Trophoblast cell (in vitro differentiated cells and primary cell): ENCODE measurements around the gene LRFN5.
"Not testable (repeated sequence)": the region's sequence is repeated elsewhere in the genome, so short reads cannot be mapped to it uniquely, and the experiment has no call there.

Source experiments
- DNase-seq, 2 donors: peaks; one replicate each; pipeline ENCODE4 v3.0.0-alpha.2; 2016
- H2AFZ ChIP-seq: 2 replicates; pipeline ENCODE4 v1.6.1; 2013; ENCODE audit warnings: low read length, moderate library complexity, mild to moderate bottlenecking; ENCODE audit not compliant: insufficient read depth, poor library complexity
- H2AK5ac ChIP-seq: 2 replicates; pipeline ENCODE4 v1.6.1; 2013; ENCODE audit warnings: mild to moderate bottlenecking, low read length
- H2BK120ac ChIP-seq: 2 replicates; pipeline ENCODE4 v1.6.1; 2013; ENCODE audit warnings: low read length, mild to moderate bottlenecking, moderate library complexity; ENCODE audit not compliant: insufficient read depth, poor library complexity
- H2BK12ac ChIP-seq: 2 replicates; pipeline ENCODE4 v1.6.1; 2013; ENCODE audit warnings: mild to moderate bottlenecking, low read length, moderate library complexity
- H2BK5ac ChIP-seq: 2 replicates; pipeline ENCODE4 v1.6.1; 2013; ENCODE audit warnings: low read length, low read depth, moderate library complexity, mild to moderate bottlenecking; ENCODE audit not compliant: poor library complexity
- H3K14ac ChIP-seq: 2 replicates; pipeline ENCODE4 v1.6.1; 2013; ENCODE audit warnings: mild to moderate bottlenecking, low read length
- H3K18ac ChIP-seq: 2 replicates; pipeline ENCODE4 v1.6.1; 2013; ENCODE audit warnings: mild to moderate bottlenecking, low read length
- H3K23ac ChIP-seq: 2 replicates; pipeline ENCODE4 v1.6.1; 2013; ENCODE audit warnings: low read length
- H3K27ac ChIP-seq: 2 replicates; pipeline ENCODE4 v1.5.1; 2013; ENCODE audit warnings: low read depth, mild to moderate bottlenecking, inconsistent platforms, low read length, moderate library complexity
- H3K27me3 ChIP-seq: 2 replicates; pipeline ENCODE4 v1.6.1; 2013; ENCODE audit warnings: inconsistent platforms, mild to moderate bottlenecking, low read length, moderate library complexity; ENCODE audit not compliant: insufficient read depth
- H3K36me3 ChIP-seq, 2 experiments: 1 replicate in 1 of 2; 2 replicates in 1 of 2; pipeline ENCODE4 v1.6.1; 2013; ENCODE audit warnings: low read length in 2 of 2, mild to moderate bottlenecking in 2 of 2, moderate library complexity in 1 of 2; ENCODE audit not compliant: insufficient read depth in 2 of 2, control insufficient read depth in 1 of 2
- H3K4ac ChIP-seq: 2 replicates; pipeline ENCODE4 v1.6.1; 2013; ENCODE audit warnings: low read depth, mild to moderate bottlenecking, low read length, moderate library complexity
- H3K4me1 ChIP-seq, 2 experiments: 1 replicate in 1 of 2; 2 replicates in 1 of 2; pipeline ENCODE4 v1.6.1; 2013; ENCODE audit warnings: low read length in 2 of 2, mild to moderate bottlenecking in 2 of 2, moderate library complexity in 1 of 2; ENCODE audit not compliant: insufficient read depth in 2 of 2, control insufficient read depth in 1 of 2
- H3K4me2 ChIP-seq: 2 replicates; pipeline ENCODE4 v1.6.1; 2013; ENCODE audit warnings: inconsistent platforms, mild to moderate bottlenecking, low read length, moderate library complexity
- H3K4me3 ChIP-seq: 2 replicates; pipeline ENCODE4 v1.5.1; 2013; ENCODE audit warnings: mild to moderate bottlenecking, low read depth, low read length, inconsistent platforms
- H3K79me1 ChIP-seq: one replicate; pipeline ENCODE4 v1.6.1; 2013; ENCODE audit warnings: low read length
- H3K79me2 ChIP-seq: 2 replicates; pipeline ENCODE4 v1.6.1; 2013; ENCODE audit warnings: low read length, mild to moderate bottlenecking; ENCODE audit not compliant: control insufficient read depth, insufficient read depth, poor library complexity
- H3K9ac ChIP-seq: 2 replicates; pipeline ENCODE4 v1.6.1; 2013; ENCODE audit warnings: mild to moderate bottlenecking, low read length
- H3K9me3 ChIP-seq: 2 replicates; pipeline ENCODE4 v1.6.1; 2013; ENCODE audit warnings: low read depth, mild to moderate bottlenecking, control low read depth, inconsistent platforms, low read length; ENCODE audit not compliant: insufficient read depth
- H4K12ac ChIP-seq: 2 replicates; pipeline ENCODE4 v1.6.1; 2013; ENCODE audit warnings: low read depth, mild to moderate bottlenecking, low read length, moderate library complexity
- H4K8ac ChIP-seq: 2 replicates; pipeline ENCODE4 v1.6.1; 2013; ENCODE audit warnings: low read depth, mild to moderate bottlenecking, low read length, moderate library complexity
- H4K91ac ChIP-seq: one replicate; pipeline ENCODE4 v1.6.1; 2013; ENCODE audit warnings: low read depth, mild to moderate bottlenecking, low read length, moderate library complexity
- WGBS: extraction: QIAGEN DNeasy Blood & Tissue Kit; methylation state at CpG from one replicate; pipeline ENCODE4 v1.1.7; 2013; ENCODE audit warnings: missing lambda C conversion rate; ENCODE audit not compliant: insufficient read length, insufficient coverage; ENCODE audit errors: extremely low coverage; 5-methylcytosine and 5-hydroxymethylcytosine counted together

The LRFN5 gene

DNA sequence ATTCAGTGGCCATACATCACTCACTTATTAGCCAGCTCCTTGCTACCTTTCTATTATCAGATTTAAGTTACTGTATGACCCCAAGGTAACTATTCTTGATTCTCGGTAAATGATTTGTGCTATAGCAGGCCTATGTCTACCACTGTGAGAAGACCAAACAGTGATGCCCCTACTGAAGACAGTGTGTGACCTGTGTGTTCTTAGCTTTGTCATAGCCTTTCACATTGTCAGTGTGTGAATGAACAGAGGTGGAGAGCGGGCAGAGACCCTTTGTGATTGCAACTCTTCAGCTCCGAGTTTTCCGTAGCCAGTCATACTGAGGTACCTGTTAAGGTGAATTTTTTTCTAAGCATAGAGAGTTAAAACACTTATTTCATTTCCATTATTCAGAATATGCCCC is 294.0 kb downstream of the LRFN5 start:
- no peak overlapping the region for H2AFZ ChIP-seq
- no peak overlapping the region for H4K12ac ChIP-seq
- H3K18ac ChIP-seq: no peak overlapping the region
- H3K9me3 ChIP-seq: no peaks in the 10 kb centered on the region
- H4K8ac ChIP-seq: no peak overlapping the region
- no peak overlapping the region for H3K4me2 ChIP-seq
- no peak overlapping the region for H2AK5ac ChIP-seq
- H3K27me3 ChIP-seq: no peaks in the 10 kb centered on the region
- H3K79me1 ChIP-seq: no peaks in the 10 kb centered on the region
- WGBS: no CpG with 5 or more reads among the region's 4 CpGs
- no peak overlapping the region for H3K27ac ChIP-seq
- H3K4ac ChIP-seq: no peak overlapping the region
- no peak for DNase-seq
- H3K4me3 ChIP-seq: no peak overlapping the region
- H3K9ac ChIP-seq: no peak overlapping the region
- no peak overlapping the region for H3K14ac ChIP-seq
- H3K23ac ChIP-seq: no peak overlapping the region
- no peak overlapping the region for H2BK5ac ChIP-seq
- no peaks in the 10 kb centered on the region for H3K36me3 ChIP-seq
- H3K79me2 ChIP-seq: no peaks in the 10 kb centered on the region
- H2BK12ac ChIP-seq: no peak overlapping the region
- no peak overlapping the region for H4K91ac ChIP-seq
- no peak overlapping the region for H2BK120ac ChIP-seq
- no peaks in the 10 kb centered on the region for H3K4me1 ChIP-seq

DNA sequence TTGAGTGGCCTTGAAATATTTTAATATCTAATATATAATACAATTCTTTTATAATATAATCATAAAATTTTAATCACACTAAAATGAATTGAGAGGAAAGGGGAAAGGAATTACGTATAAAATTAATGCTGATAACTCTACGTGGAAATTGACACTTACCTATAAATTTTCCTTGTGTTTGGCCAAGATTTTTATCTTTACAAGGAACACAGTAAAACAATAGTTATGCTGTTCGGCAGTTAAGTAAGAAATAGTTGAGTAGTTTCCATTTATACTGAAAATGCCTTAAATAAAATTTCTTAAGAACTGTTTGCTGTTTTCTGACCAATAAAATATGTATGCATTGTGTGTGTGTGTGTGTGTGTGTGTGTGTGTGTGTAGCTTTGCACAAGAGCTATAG is 294.4 kb downstream of the LRFN5 start:
- Histone ChIP-seq H4K91ac (no peak overlapping the region), H3K79me1 (no peaks in the 10 kb centered on the region), H3K27me3 (no peaks in the 10 kb centered on the region), H3K9me3 (no peaks in the 10 kb centered on the region), H3K79me2 (no peaks in the 10 kb centered on the region), H3K14ac (no peak overlapping the region), H3K4me1 (no peaks in the 10 kb centered on the region), H3K4ac (no peak overlapping the region), H4K8ac (no peak overlapping the region), H2BK5ac (no peak overlapping the region), H2BK120ac (no peak overlapping the region), H3K27ac (no peak overlapping the region), H2AFZ (no peak overlapping the region), H2AK5ac (no peak overlapping the region), H2BK12ac (no peak overlapping the region), H3K36me3 (no peaks in the 10 kb centered on the region), H3K4me3 (no peak overlapping the region), H3K9ac (no peak overlapping the region), H3K18ac (no peak overlapping the region), H4K12ac (no peak overlapping the region), H3K23ac (no peak overlapping the region), H3K4me2 (no peak overlapping the region)
- no peak for DNase-seq
- no CpG with 5 or more reads among the region's 3 CpGs for WGBS

DNA sequence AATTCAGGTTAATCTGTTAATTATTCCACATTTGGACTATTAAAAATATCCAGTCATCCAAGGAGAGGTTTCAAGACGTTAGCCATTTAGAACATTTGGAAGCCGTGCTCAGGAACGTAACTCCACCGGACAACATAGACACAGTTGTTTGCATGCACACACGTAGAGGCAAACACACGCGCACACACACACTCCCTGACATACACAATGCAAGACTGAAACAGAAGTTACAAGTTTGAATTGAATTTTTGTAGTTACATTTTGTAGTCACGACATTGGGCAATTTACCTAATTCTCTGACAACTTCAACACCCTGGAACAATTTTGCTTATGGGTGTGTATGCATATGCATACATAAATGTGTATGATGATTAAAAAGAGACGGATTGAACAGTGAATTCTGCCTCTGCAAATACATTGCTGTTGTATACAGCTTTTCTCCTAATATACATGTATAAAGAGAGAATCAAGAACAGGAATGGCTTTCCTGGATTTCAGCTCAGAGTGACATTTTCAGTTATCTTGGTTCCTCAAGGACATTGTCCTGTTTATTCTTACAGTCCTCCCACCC is 298.8 kb downstream of the LRFN5 start:
- Histone ChIP-seq H3K27ac (no peak overlapping the region), H3K4ac (no peak overlapping the region), H2BK12ac (no peak overlapping the region), H2AFZ (no peak overlapping the region), H4K91ac (no peak overlapping the region), H3K27me3 (no peaks in the 10 kb centered on the region), H4K8ac (no peak overlapping the region), H3K79me1 (no peaks in the 10 kb centered on the region), H3K79me2 (no peaks in the 10 kb centered on the region), H3K23ac (no peak overlapping the region), H3K4me2 (no peak overlapping the region), H3K9ac (no peak overlapping the region), H3K4me3 (no peak overlapping the region), H3K36me3 (no peaks in the 10 kb centered on the region), H2AK5ac (no peak overlapping the region), H2BK5ac (no peak overlapping the region), H3K4me1 (no peaks in the 10 kb centered on the region), H4K12ac (no peak overlapping the region), H2BK120ac (no peak overlapping the region), H3K9me3 (no peaks in the 10 kb centered on the region), H3K14ac (no peak overlapping the region), H3K18ac (no peak overlapping the region)
- no CpG with 5 or more reads among the region's 9 CpGs for WGBS
- DNase-seq: no peak

DNA sequence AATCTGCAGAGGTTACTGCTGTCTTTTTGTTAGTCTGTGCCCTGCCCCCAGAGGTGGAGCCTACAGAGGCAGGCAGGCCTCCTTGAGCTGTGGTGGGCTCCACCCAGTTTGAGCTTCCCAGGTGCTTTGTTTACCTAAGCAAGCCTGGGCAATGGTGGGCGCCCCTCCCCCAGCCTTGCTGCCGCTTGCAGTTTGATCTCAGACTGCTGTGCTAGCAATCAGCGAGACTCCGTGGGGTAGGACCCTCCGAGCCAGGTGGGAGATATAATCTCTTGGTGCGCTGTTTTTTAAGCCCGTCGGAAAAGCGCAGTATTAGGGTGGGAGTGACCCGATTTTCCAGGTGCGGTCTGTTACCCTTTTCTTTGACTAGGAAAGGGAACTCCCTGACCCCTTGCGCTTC is 304.5 kb downstream of the LRFN5 start:
- no CpG with 5 or more reads among the region's 12 CpGs for WGBS
- H3K4me3 ChIP-seq, H3K27me3 ChIP-seq, H3K4me2 ChIP-seq, H3K9ac ChIP-seq, H4K12ac ChIP-seq, H2BK12ac ChIP-seq, H4K91ac ChIP-seq, H3K79me2 ChIP-seq, H3K79me1 ChIP-seq, H3K23ac ChIP-seq, DNase-seq, H2AK5ac ChIP-seq, H2AFZ ChIP-seq, H3K14ac ChIP-seq, H2BK120ac ChIP-seq, H2BK5ac ChIP-seq, H3K9me3 ChIP-seq, H3K18ac ChIP-seq, H3K4ac ChIP-seq, H3K36me3 ChIP-seq, H3K27ac ChIP-seq, H3K4me1 ChIP-seq: not testable (repeated sequence)
- H4K8ac ChIP-seq: peak overlapping the region; percentile 65
